H1 (cell line): ENCODE data around the gene SEC23IP.

Source experiments
- EP300 ChIP-seq, 2 experiments: IDR thresholded peaks; 1 replicate in 1 of 2; 2 replicates in 1 of 2; pipeline ENCODE4 v1.6.1; 2011 to 2012; ENCODE audit warnings: low read depth in 2 of 2, low read length in 2 of 2, mild to moderate bottlenecking in 2 of 2, borderline replicate concordance in 1 of 2, inconsistent platforms in 1 of 2, moderate library complexity in 1 of 2
- KDM1A ChIP-seq: fragments of 200-600, 300-600 bp; sonication (generic); IDR thresholded peaks from 2 replicates; pipeline ENCODE4 v1.7.1; 2016; ENCODE audit warnings: mild to moderate bottlenecking, low read length, borderline replicate concordance
- MAFK ChIP-seq: IDR thresholded peaks from 2 replicates; pipeline ENCODE4 v1.6.1; 2012; ENCODE audit warnings: low read depth, mild to moderate bottlenecking, improper control_type of control experiment, low read length
- POLR2AphosphoS5 ChIP-seq: IDR thresholded peaks from 2 replicates; pipeline ENCODE4 v1.6.1; 2011; ENCODE audit warnings: low read depth, low read length
- RNF2 ChIP-seq: fragments of 200-900, 300-1000 bp; sonication (generic); IDR thresholded peaks from 2 replicates; pipeline ENCODE4 v1.7.1; 2016; ENCODE audit warnings: borderline replicate concordance, low read depth, mild to moderate bottlenecking, antibody characterized with exemption, low read length; ENCODE audit not compliant: poor library complexity, severe bottlenecking; ENCODE audit errors: missing control alignments
- TF ChIP-seq, protein P1 (sequence below), 3 experiments: IDR thresholded peaks; 1 replicate in 2 of 3; 2 replicates in 1 of 3; pipeline versions ENCODE4 v1.5.1 to v1.6.1; 2011; ENCODE audit warnings: low read length in 3 of 3, mild to moderate bottlenecking in 3 of 3, inconsistent platforms in 2 of 3, low read depth in 1 of 3, moderate library complexity in 1 of 3; ENCODE audit not compliant: insufficient read depth in 1 of 3; ENCODE audit errors: control extremely low read depth in 1 of 3

DNA sequence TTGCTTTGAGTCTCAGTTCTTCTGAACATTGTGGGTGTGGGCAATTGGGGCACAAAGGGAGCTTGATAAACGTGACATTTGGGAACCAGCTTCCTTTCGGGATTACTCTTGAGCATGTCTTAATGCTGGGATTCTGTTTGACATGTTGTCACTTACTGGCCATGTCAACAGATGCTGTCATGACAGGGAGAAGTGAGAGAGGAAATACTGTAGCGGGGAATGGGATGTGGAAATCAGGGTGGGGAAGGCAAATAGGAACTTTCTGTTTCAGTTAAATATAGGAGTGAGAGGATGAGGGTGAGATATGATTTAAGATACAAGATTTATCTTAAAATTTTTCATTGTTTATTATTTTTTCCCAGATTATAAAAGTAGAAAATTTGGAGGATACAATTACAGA is 83.9 kb downstream of the SEC23IP start:
- TF ChIP-seq, protein P1, sequence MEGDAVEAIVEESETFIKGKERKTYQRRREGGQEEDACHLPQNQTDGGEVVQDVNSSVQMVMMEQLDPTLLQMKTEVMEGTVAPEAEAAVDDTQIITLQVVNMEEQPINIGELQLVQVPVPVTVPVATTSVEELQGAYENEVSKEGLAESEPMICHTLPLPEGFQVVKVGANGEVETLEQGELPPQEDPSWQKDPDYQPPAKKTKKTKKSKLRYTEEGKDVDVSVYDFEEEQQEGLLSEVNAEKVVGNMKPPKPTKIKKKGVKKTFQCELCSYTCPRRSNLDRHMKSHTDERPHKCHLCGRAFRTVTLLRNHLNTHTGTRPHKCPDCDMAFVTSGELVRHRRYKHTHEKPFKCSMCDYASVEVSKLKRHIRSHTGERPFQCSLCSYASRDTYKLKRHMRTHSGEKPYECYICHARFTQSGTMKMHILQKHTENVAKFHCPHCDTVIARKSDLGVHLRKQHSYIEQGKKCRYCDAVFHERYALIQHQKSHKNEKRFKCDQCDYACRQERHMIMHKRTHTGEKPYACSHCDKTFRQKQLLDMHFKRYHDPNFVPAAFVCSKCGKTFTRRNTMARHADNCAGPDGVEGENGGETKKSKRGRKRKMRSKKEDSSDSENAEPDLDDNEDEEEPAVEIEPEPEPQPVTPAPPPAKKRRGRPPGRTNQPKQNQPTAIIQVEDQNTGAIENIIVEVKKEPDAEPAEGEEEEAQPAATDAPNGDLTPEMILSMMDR (IDR thresholded peaks at IDR 0.05; ENCODE audit: control extremely low read depth in 1 of 3, insufficient read depth in 1 of 3, low read depth in 1 of 3, low read length in 3 of 3) = no peak
- TF ChIP-seq KDM1A (no peak), POLR2AphosphoS5 (no peak), RNF2 (no peak), MAFK (no peak), EP300 (IDR thresholded peaks at IDR 0.05; ENCODE audit: borderline replicate concordance in 1 of 2, low read depth in 2 of 2, low read length in 2 of 2) (no peak)
